Measurements from ENCODE around the gene AMN.

- no peak for TF ChIP-seq CTCF (IDR thresholded peaks at IDR 0.05)
- no peak for TF ChIP-seq POLR2A (IDR thresholded peaks at IDR 0.05)
- no peak for TF ChIP-seq POLR2AphosphoS5 (IDR thresholded peaks at IDR 0.05; ENCODE audit: insufficient read depth in 1 of 2, low read depth in 1 of 2)
Observed at GRCh38 chr14:102889615-102890014, 32.8 kb upstream of the AMN start.
